ENCODE measurements around the gene BBS9.

The BBS9 gene

GRCh38 chr7:33339074-33339790, 209.9 kb downstream of the BBS9 start:
- intact Hi-C loops (cut with DNase I), result no loop called here
- no peak for DNase-seq

- intact Hi-C loops (cut with DNase I), result no loop called here
- no peak for DNase-seq
These were observed 216.7 kb downstream of the BBS9 start for GRCh38 chr7:33346055-33346454.

GRCh38 chr7:33350577-33350976, 221.2 kb downstream of the BBS9 start:
- DNase-seq, result no peak
- intact Hi-C loops (cut with DNase I), result no loop called here

- intact Hi-C loops (cut with DNase I), result no loop called here
- DNase-seq, result no peak
These were observed 222.3 kb downstream of the BBS9 start for GRCh38 chr7:33351709-33352108.

GRCh38 chr7:33354201-33354600, 224.8 kb downstream of the BBS9 start:
- intact Hi-C loops (cut with DNase I), result no loop called here

GRCh38 chr7:33355386-33355785, 226.0 kb downstream of the BBS9 start:
- intact Hi-C loops (cut with DNase I), result no loop called here
- no peak for DNase-seq

More at GRCh38 chr7:33354201-33354600, 224.8 kb downstream of the BBS9 start:
- DNase-seq, result no peak

- DNase-seq, result no peak
- intact Hi-C loops (cut with DNase I), result no loop called here
These were observed 227.0 kb downstream of the BBS9 start for GRCh38 chr7:33356336-33356735.

- no peak for DNase-seq
- intact Hi-C loops (cut with DNase I), result no loop called here
These were observed 228.5 kb downstream of the BBS9 start for GRCh38 chr7:33357846-33358245.

- intact Hi-C loops (cut with DNase I), result no loop called here
- DNase-seq, result no peak
These were observed 240.5 kb downstream of the BBS9 start for GRCh38 chr7:33369888-33370287.

- intact Hi-C loops (cut with DNase I), result no loop called here
- DNase-seq, result no peak
These were observed 243.8 kb downstream of the BBS9 start for GRCh38 chr7:33373195-33373594.

- intact Hi-C loops (cut with DNase I), result no loop called here
- peak in 3 of 10 donors; percentile 28 to 83 (median 34) for DNase-seq
These were observed 250.6 kb downstream of the BBS9 start for GRCh38 chr7:33379891-33380525.

GRCh38 chr7:33388332-33388731, 259.0 kb downstream of the BBS9 start:
- DNase-seq, result no peak
- intact Hi-C loops (cut with DNase I), result no loop called here

- intact Hi-C loops (cut with DNase I), result no loop called here
- no peak for DNase-seq
These were observed 262.8 kb downstream of the BBS9 start for GRCh38 chr7:33392148-33392547.

- intact Hi-C loops (cut with DNase I), result no loop called here
These were observed 264.4 kb downstream of the BBS9 start for GRCh38 chr7:33393770-33394169.

GRCh38 chr7:33395340-33395739, 266.0 kb downstream of the BBS9 start:
- no peak for DNase-seq
- intact Hi-C loops (cut with DNase I), result no loop called here

More at GRCh38 chr7:33393770-33394169, 264.4 kb downstream of the BBS9 start:
- no peak for DNase-seq

- no peak for DNase-seq
- intact Hi-C loops (cut with DNase I), result no loop called here
These were observed 270.3 kb downstream of the BBS9 start for GRCh38 chr7:33399528-33400213.

GRCh38 chr7:33400214-33400538, 270.8 kb downstream of the BBS9 start:
- intact Hi-C loops (cut with DNase I), result no loop called here
- no peak for DNase-seq

GRCh38 chr7:33410266-33410665, 280.9 kb downstream of the BBS9 start:
- intact Hi-C loops (cut with DNase I), result no loop called here
- no peak for DNase-seq

- no peak for DNase-seq
- intact Hi-C loops (cut with DNase I), result no loop called here
These were observed 281.7 kb downstream of the BBS9 start for GRCh38 chr7:33411020-33411419.

GRCh38 chr7:33412331-33412730, 283.0 kb downstream of the BBS9 start:
- no peak for DNase-seq
- intact Hi-C loops (cut with DNase I), result no loop called here

GRCh38 chr7:33418251-33418701, 288.9 kb downstream of the BBS9 start:
- intact Hi-C loops (cut with DNase I), result no loop called here

More at GRCh38 chr7:33418251-33418701, 288.9 kb downstream of the BBS9 start:
- no peak for DNase-seq
